HEK293 (cell line): ENCODE data around the gene LPIN1.

Source experiments
- KLF16 ChIP-seq: fragments of 450-650 bp; formaldehyde crosslinking; IDR thresholded peaks from 2 replicates; pipeline ENCODE4 v1.5.1; 2017; ENCODE audit warnings: missing biosample characterization, missing genetic modification characterization
- SP2 ChIP-seq: fragments of 450-650 bp; formaldehyde crosslinking; IDR thresholded peaks from 2 replicates; pipeline ENCODE4 v1.5.1; 2016; ENCODE audit warnings: missing biosample characterization, missing genetic modification characterization
- ZBTB7A ChIP-seq: fragments of 450-650 bp; formaldehyde crosslinking; IDR thresholded peaks from 2 replicates; pipeline ENCODE4 v1.5.1; 2016; ENCODE audit warnings: low read depth, missing biosample characterization, missing genetic modification characterization
- ZNF133 ChIP-seq: fragments of 450-650 bp; formaldehyde crosslinking; IDR thresholded peaks from 2 replicates; pipeline ENCODE4 v1.5.1; 2016; ENCODE audit warnings: missing biosample characterization, missing genetic modification characterization
- ZNF214 ChIP-seq: fragments of 450-650 bp; formaldehyde crosslinking; IDR thresholded peaks from 2 replicates; pipeline ENCODE4 v1.5.1; 2017; ENCODE audit warnings: missing biosample characterization, mild to moderate bottlenecking, missing genetic modification characterization, borderline replicate concordance
- ZNF473 ChIP-seq: fragments of 450-650 bp; formaldehyde crosslinking; IDR thresholded peaks from 2 replicates; pipeline ENCODE4 v1.5.1; 2017; ENCODE audit warnings: missing biosample characterization, missing genetic modification characterization
- TF ChIP-seq, protein P1 (sequence below): fragments of 450-650 bp; formaldehyde crosslinking; IDR thresholded peaks from 2 replicates; pipeline ENCODE4 v1.5.1; 2016; ENCODE audit warnings: missing biosample characterization, missing genetic modification characterization
- TF ChIP-seq, protein P2 (sequence below): fragments of 450-650 bp; formaldehyde crosslinking; IDR thresholded peaks from 2 replicates; pipeline ENCODE4 v1.5.1; 2016; ENCODE audit warnings: missing biosample characterization, missing genetic modification characterization

DNA sequence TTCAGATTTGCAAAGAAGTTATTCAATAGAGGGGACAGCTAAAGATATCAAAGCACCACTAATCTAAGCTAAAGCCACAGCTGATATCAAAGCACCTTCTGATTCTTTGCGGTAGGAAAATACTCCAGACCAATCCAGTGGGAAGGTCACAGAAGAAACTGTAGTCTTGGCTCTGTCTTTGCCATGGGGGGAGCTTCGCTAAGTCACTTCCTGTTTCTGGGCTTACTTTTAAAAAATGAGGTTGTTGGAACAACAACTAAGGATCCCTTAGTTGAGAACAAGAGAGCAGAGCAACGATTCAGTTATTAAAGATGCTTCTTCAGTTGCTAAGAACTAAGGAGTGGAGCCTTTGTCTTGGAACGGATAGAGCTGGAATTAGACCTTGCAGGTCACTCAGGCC is 12.2 kb downstream of the LPIN1 start:
- TF ChIP-seq ZBTB7A (no peak), SP2 (tag by site-specific recombination) (no peak), ZNF473 (tag by site-specific recombination) (no peak), ZNF133 (tag by site-specific recombination) (no peak), KLF16 (tag by site-specific recombination) (no peak), ZNF214 (tag by site-specific recombination) (no peak)
- TF ChIP-seq, protein P1, sequence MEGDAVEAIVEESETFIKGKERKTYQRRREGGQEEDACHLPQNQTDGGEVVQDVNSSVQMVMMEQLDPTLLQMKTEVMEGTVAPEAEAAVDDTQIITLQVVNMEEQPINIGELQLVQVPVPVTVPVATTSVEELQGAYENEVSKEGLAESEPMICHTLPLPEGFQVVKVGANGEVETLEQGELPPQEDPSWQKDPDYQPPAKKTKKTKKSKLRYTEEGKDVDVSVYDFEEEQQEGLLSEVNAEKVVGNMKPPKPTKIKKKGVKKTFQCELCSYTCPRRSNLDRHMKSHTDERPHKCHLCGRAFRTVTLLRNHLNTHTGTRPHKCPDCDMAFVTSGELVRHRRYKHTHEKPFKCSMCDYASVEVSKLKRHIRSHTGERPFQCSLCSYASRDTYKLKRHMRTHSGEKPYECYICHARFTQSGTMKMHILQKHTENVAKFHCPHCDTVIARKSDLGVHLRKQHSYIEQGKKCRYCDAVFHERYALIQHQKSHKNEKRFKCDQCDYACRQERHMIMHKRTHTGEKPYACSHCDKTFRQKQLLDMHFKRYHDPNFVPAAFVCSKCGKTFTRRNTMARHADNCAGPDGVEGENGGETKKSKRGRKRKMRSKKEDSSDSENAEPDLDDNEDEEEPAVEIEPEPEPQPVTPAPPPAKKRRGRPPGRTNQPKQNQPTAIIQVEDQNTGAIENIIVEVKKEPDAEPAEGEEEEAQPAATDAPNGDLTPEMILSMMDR (tag by site-specific recombination): no peak
- TF ChIP-seq, protein P2, sequence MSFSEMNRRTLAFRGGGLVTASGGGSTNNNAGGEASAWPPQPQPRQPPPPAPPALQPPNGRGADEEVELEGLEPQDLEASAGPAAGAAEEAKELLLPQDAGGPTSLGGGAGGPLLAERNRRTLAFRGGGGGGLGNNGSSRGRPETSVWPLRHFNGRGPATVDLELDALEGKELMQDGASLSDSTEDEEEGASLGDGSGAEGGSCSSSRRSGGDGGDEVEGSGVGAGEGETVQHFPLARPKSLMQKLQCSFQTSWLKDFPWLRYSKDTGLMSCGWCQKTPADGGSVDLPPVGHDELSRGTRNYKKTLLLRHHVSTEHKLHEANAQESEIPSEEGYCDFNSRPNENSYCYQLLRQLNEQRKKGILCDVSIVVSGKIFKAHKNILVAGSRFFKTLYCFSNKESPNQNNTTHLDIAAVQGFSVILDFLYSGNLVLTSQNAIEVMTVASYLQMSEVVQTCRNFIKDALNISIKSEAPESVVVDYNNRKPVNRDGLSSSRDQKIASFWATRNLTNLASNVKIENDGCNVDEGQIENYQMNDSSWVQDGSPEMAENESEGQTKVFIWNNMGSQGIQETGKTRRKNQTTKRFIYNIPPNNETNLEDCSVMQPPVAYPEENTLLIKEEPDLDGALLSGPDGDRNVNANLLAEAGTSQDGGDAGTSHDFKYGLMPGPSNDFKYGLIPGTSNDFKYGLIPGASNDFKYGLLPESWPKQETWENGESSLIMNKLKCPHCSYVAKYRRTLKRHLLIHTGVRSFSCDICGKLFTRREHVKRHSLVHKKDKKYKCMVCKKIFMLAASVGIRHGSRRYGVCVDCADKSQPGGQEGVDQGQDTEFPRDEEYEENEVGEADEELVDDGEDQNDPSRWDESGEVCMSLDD (tag by site-specific recombination): no peak
